GM12878 (cell line): ENCODE results near the gene AP1M1. TPM values are rescaled to one million over a fixed set of nuclear protein-coding genes. Genes with fewer than 3 reads are reported as not detected.

Experiments used
- ATAC-seq: fragments of 200-7000 bp; cut with Tn5 transposase; 3 replicates; pipeline ENCODE4 v1.9.1; 2020; ENCODE audit warnings: mild to moderate bottlenecking, moderate library complexity
- BruUV-seq: library from RNA; stranded (reverse); fragments of 400-500 nt; replicated peaks from 2 replicates; lab custom pipeline; 2021; lab: Mats Ljungman, UMichigan
- CTCF ChIA-PET: fragments of 300-600 bp; sonication (Branson Sonifier 250); formaldehyde crosslinking; extraction: SDS; loops from one replicate; lab custom pipeline; 2021; ENCODE audit warnings: inconsistent platforms; lab: Yijun Ruan, JAX
- POLR2A ChIA-PET: fragments of 350-600 bp; formaldehyde crosslinking; extraction: SDS; loops from one replicate; lab custom pipeline; 2021; ENCODE audit warnings: inconsistent platforms; lab: Charles Lee
- RAD21 ChIA-PET: fragments of 300-600 bp; sonication (Branson Sonifier 250); formaldehyde crosslinking; loops from one replicate; lab custom pipeline; 2023; ENCODE audit warnings: antibody characterized with exemption; ENCODE audit not compliant: unreplicated experiment; lab: Charles Lee
- SMC1A ChIA-PET: fragments of 300-600 bp; sonication (Branson Sonifier 250); formaldehyde crosslinking; loops from one replicate; lab custom pipeline; 2023; ENCODE audit not compliant: unreplicated experiment, uncharacterized antibody; lab: Charles Lee
- DNase-seq: peaks from one replicate; pipeline ENCODE4 v3.0.0-alpha.2; 2011; ENCODE audit warnings: low read depth, low spot score
- FAIRE-seq: peaks from 3 replicates; lab custom pipeline; 2011; peaks lifted over from hg19 to GRCh38; lab: Jason Lieb, UNC
- H2AFZ ChIP-seq: 2 replicates; pipeline ENCODE4 v1.6.0; 2011; ENCODE audit warnings: low read depth, low read length, control low read depth; ENCODE audit not compliant: control insufficient read depth
- H3K27ac ChIP-seq: 2 replicates; pipeline ENCODE4 v1.5.1; 2011; ENCODE audit warnings: control low read depth; ENCODE audit not compliant: control insufficient read depth, insufficient read depth
- H3K27me3 ChIP-seq, 2 experiments: replicated peaks in 1 of 2; 2 replicates each; pipeline versions ENCODE4 v1.6.0 to v1.6.1; 2011; ENCODE audit warnings: low read length in 1 of 2; ENCODE audit not compliant: control insufficient read depth in 2 of 2, insufficient read depth in 2 of 2
- H3K36me3 ChIP-seq, 2 experiments: 2 replicates each; pipeline ENCODE4 v1.5.1; 2011; ENCODE audit warnings: low read length in 1 of 2; ENCODE audit not compliant: control insufficient read depth in 2 of 2, insufficient read depth in 2 of 2
- H3K4me1 ChIP-seq: 2 replicates; pipeline ENCODE4 v1.6.1; 2011; ENCODE audit warnings: mild to moderate bottlenecking, low read length, moderate library complexity, mixed read lengths; ENCODE audit not compliant: control insufficient read depth, insufficient read depth
- H3K4me2 ChIP-seq: 2 replicates; pipeline ENCODE4 v1.6.0; 2011; ENCODE audit warnings: control low read depth; ENCODE audit not compliant: control insufficient read depth, insufficient read depth
- H3K4me3 ChIP-seq: fragments of 200-600 bp; sonication (generic); 2 replicates; pipeline ENCODE4 v1.5.1; 2016
- H3K79me2 ChIP-seq: 2 replicates; pipeline ENCODE4 v1.6.0; 2011; ENCODE audit warnings: low read length; ENCODE audit not compliant: control insufficient read depth, insufficient read depth
- H3K9ac ChIP-seq: 2 replicates; pipeline ENCODE4 v1.8.0; 2011; ENCODE audit warnings: low read length, control low read depth, mixed read lengths; ENCODE audit not compliant: control insufficient read depth, insufficient read depth
- H3K9me3 ChIP-seq: replicated peaks from 3 replicates; pipeline ENCODE4 v1.5.1; 2011; ENCODE audit warnings: mild to moderate bottlenecking, low read length; ENCODE audit not compliant: control insufficient read depth, insufficient read depth
- H4K20me1 ChIP-seq: 2 replicates; pipeline ENCODE4 v1.6.0; 2011; ENCODE audit not compliant: control insufficient read depth, insufficient read depth
- BHLHE40 ChIP-seq, 2 experiments: fragments of 450-650 bp in 1 of 2; IDR thresholded peaks; 2 replicates each; pipeline ENCODE4 v1.6.1; 2011 to 2017; ENCODE audit warnings: low read depth in 2 of 2, borderline replicate concordance in 1 of 2, improper control_type of control experiment in 1 of 2, low read length in 1 of 2, mild to moderate bottlenecking in 1 of 2
- ETV6 ChIP-seq, 2 experiments: fragments of 450-650 bp in 1 of 2; IDR thresholded peaks in 1 of 2; conservative IDR thresholded peaks in 1 of 2; 2 replicates each; pipeline ENCODE4 v1.6.1; 2014; ENCODE audit warnings: antibody characterized with exemption in 1 of 2, borderline replicate concordance in 1 of 2, low read depth in 1 of 2, mild to moderate bottlenecking in 1 of 2, moderate library complexity in 1 of 2
- FOS ChIP-seq: IDR thresholded peaks from 3 replicates; pipeline ENCODE4 v1.6.1; 2011; ENCODE audit warnings: borderline replicate concordance; ENCODE audit not compliant: insufficient read length; ENCODE audit errors: extremely low read depth
- HDGF ChIP-seq: fragments of 450-650 bp; IDR thresholded peaks from 2 replicates; pipeline ENCODE4 v1.6.1; 2016; ENCODE audit warnings: antibody characterized with exemption
- IRF4 ChIP-seq: IDR thresholded peaks from 2 replicates; pipeline ENCODE4 v1.6.1; 2011; ENCODE audit warnings: low read depth, low read length
- KLF5 ChIP-seq: fragments of 450-650 bp; IDR thresholded peaks from 2 replicates; pipeline ENCODE4 v1.6.1; 2014; ENCODE audit warnings: mild to moderate bottlenecking; ENCODE audit not compliant: partially characterized antibody
- PAX5 ChIP-seq: IDR thresholded peaks from 2 replicates; pipeline ENCODE4 v1.6.1; 2011; ENCODE audit warnings: low read depth, low read length, borderline replicate concordance
- RUNX3 ChIP-seq: IDR thresholded peaks from 2 replicates; pipeline ENCODE4 v1.6.1; 2012; ENCODE audit warnings: low read length, inconsistent platforms
- SMAD5 ChIP-seq: IDR thresholded peaks from 2 replicates; pipeline ENCODE4 v1.6.1; 2016; ENCODE audit warnings: antibody characterized with exemption, low read depth
- SUPT20H ChIP-seq: IDR thresholded peaks from 2 replicates; pipeline ENCODE4 v1.6.1; 2011; ENCODE audit warnings: low read depth, mild to moderate bottlenecking, low read length, moderate library complexity, borderline replicate concordance; ENCODE audit not compliant: control insufficient read depth
- TCF12 ChIP-seq: IDR thresholded peaks from 2 replicates; pipeline ENCODE4 v1.6.1; 2011; ENCODE audit warnings: low read depth, mild to moderate bottlenecking, low read length
- YY1 ChIP-seq: IDR thresholded peaks from 2 replicates; pipeline ENCODE4 v1.6.1; 2011; ENCODE audit warnings: low read depth, mild to moderate bottlenecking, low read length
- ZBED1 ChIP-seq: IDR thresholded peaks from 2 replicates; pipeline ENCODE4 v1.6.1; 2016; ENCODE audit warnings: borderline replicate concordance
- ZBTB4 ChIP-seq: fragments of 450-650 bp; formaldehyde crosslinking; IDR thresholded peaks from 2 replicates; pipeline ENCODE4 v1.4.0; 2022; ENCODE audit warnings: mild to moderate bottlenecking, moderate library complexity
- WGBS: methylation state at CpG from one replicate; pipeline ENCODE4 v1.1.6; 2016; ENCODE audit warnings: low lambda C conversion rate; ENCODE audit not compliant: insufficient replicate concordance, insufficient coverage; ENCODE audit errors: missing lambda C conversion rate; 5-methylcytosine and 5-hydroxymethylcytosine counted together
- in situ Hi-C: fragments of 300-500 bp; cut with MboI; formaldehyde crosslinking; loops from 9 replicates; pipeline ENCODE4 v1.14.3; 2018; ENCODE audit warnings: mixed read lengths
- intact Hi-C: fragments of 100-400 bp; cut with micrococcal nuclease; formaldehyde crosslinking; loops from one replicate; pipeline ENCODE4 v1.14.2; 2022; ENCODE audit not compliant: unreplicated experiment
- polyA plus RNA-seq, 11 experiments: library from polyadenylated mRNA; depleted of rRNA in 4 of 11; unstranded in 6 of 11; stranded (reverse) in 5 of 11; fragments of >200 nt; fragmentation: Nextera tagmentation in 4 of 11; fragmentation: Illumina TruSeq in 1 of 11; extraction: Ambion mirVana in 4 of 11; extraction: Trizol in 1 of 11; gene quantifications; 1 replicate in 1 of 11; 2 replicates in 10 of 11; pipeline versions ENCODE4 v1.2.1 to v1.2.3, GENCODE V29; 2011 to 2016; ENCODE audit warnings: inconsistent platforms in 2 of 11, missing spikeins in 2 of 11, low read depth in 1 of 11
- total RNA-seq, 4 experiments: library from RNA; depleted of rRNA in 3 of 4; stranded (reverse); fragments of >200 nt in 3 of 4; fragmentation: Illumina TruSeq in 1 of 4; extraction: Trizol in 1 of 4; gene quantifications; 2 replicates each; pipeline versions ENCODE4 v1.2.1 to v1.2.3, GENCODE V29; 2013 to 2021

AP1M1 gene
- total and polyA plus RNA-seq, 10 of the 15 experiments (the other 5 are each of a cell fraction or from before 2014, with no cell fraction given), result 1.0 to 116 (median 44.7) TPM

DNA sequence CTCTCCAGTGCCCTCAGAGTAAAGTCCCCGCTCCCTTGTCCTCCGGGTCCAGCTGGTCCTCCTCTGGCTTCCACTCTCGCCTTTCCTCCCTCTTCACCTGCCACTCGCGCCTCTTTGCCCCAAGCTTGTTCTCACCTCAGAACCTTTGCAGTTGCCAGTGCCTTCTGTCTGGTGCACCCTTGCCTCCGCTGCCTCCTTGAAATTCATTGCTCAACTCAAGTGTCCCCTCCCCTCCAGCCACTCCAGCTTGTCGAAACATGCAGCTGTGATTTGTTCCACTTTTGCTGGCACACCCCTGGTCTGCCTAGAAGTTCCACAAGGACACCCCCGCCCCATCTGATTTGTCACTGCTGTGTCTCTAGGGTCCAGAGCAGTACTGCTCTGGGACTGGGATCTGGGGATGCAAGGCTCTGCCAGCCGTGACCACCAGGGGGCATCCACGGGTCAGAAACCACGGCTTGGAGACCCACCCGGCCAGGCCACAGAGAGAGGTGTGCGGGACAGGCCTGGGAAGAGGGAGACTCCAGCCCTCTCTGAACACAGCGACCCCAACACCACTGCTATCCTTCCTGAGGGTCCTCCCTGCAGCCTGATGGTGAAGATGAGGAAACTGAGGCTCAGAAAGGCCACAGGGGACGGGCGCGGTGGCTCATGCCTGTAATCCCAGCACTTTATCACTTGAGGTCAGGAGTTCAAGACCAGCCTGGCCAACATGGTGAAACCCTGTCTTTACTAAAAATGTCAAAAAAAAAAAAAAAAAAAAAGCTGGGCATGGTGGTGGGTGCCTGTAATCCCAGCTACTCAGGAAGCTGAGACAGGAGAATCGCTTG lies 49.9 kb downstream of the AP1M1 start:
- FAIRE-seq (peak; percentile 96), ATAC-seq (peak; percentile 99), DNase-seq (peak; percentile 28)
- BruUV-seq, result no TSS peak
- CTCF ChIA-PET, result interaction anchor here (0.6 to 9.5 kb wide), 18 partner anchors 10 to 906 kb away, joined by 3 to 192 read pairs (median 4); no protein-coding TSS in a partner anchor
- Histone ChIP-seq H3K79me2 (no peaks in the 10 kb centered on the region), H3K9me3 (no peaks in the 10 kb centered on the region), H3K27me3 (no peaks in the 10 kb centered on the region), H3K9ac (no peak overlapping the region), H2AFZ (no peak overlapping the region), H3K27ac (no peak overlapping the region), H3K36me3 (no peaks in the 10 kb centered on the region), H3K4me1 (peaks cover 2% of the 10 kb centered on the region; the same call in 1 of the 2 replicates), H3K4me3 (no peak overlapping the region), H3K4me2 (no peak overlapping the region), H4K20me1 (no peaks in the 10 kb centered on the region)
- RAD21 ChIA-PET, result interaction anchor here (0.6 to 5.0 kb wide), 19 partner anchors 13 to 337 kb away, joined by 3 to 81 read pairs (median 3); no protein-coding TSS in a partner anchor
- POLR2A ChIA-PET, result interaction anchor here (0.6 to 1.3 kb wide), 5 partner anchors 21 to 139 kb away, joined by 3 to 10 read pairs (median 4); no protein-coding TSS in a partner anchor
- SMC1A ChIA-PET, result interaction anchor here (0.6 to 5.2 kb wide), 16 partner anchors 17 to 370 kb away, joined by 3 to 78 read pairs (median 5); no protein-coding TSS in a partner anchor
- in situ Hi-C loops, result loop anchor here (5.0 kb wide), 2 partner anchors 80 to 140 kb away; no protein-coding TSS in a partner anchor
- 35% methylated on average over 18 of the region's 18 CpGs for WGBS
- intact Hi-C loops, result loop anchor here (1.0 to 5.0 kb wide), 3 partner anchors 80 to 170 kb away; no protein-coding TSS in a partner anchor
- TF ChIP-seq YY1, result peak; percentile 68; the same call in 1 of the 2 replicates
- 0 out of 4 replicates have a peak, but pooled peaks of 1 of the 2 experiments have one; percentile 19 for TF ChIP-seq BHLHE40 (IDR thresholded peaks at IDR 0.05; ENCODE audit: borderline replicate concordance in 1 of 2, low read depth in 2 of 2, low read length in 1 of 2)
- no peak for TF ChIP-seq PAX5
- no peak for TF ChIP-seq KLF5
- TF ChIP-seq FOS, result no peak
- no peak for TF ChIP-seq TCF12
- TF ChIP-seq IRF4, result 0 out of 2 replicates have a peak, but pooled peaks have one; percentile 27
- TF ChIP-seq SUPT20H, result no peak
- no peak for TF ChIP-seq ZBED1
- peak; percentile 44 for TF ChIP-seq RUNX3
- TF ChIP-seq HDGF, result no peak
- TF ChIP-seq ETV6 (conservative IDR thresholded peaks at IDR 0.05 in 1 of 2, IDR thresholded peaks at IDR 0.05 in 1 of 2; ENCODE audit: borderline replicate concordance in 1 of 2, low read depth in 1 of 2), result no peak
- no peak for TF ChIP-seq SMAD5
- no peak for TF ChIP-seq ZBTB4
